Right ventricle myocardium superior (tissue), 1 donor: ENCODE results near the gene VWA3A. TPM values are rescaled to one million over a fixed set of nuclear protein-coding genes. Genes with fewer than 3 reads are reported as not detected.

Experiments used
- total RNA-seq: library from RNA; stranded (reverse); fragmentation: NEBNext Ultra II Directional; extraction: Animal tissue kit (Norgen Biotek cat#: 25700); gene quantifications from one replicate; pipeline ENCODE4 v1.2.1, GENCODE V29; 2021
- donor health status: DM: no; HTN: yes; CAD: no; lungs with severe emphysema.

VWA3A gene
- total RNA-seq, 1 donor from 2014 or later: 1.3 TPM

Other genes with a start within 250 kb of the VWA3A start
- 32.6 TPM for gene NPIPB4, start 234.8 kb upstream of the VWA3A start, total RNA-seq
- 931 TPM for gene UQCRC2, start 139.2 kb upstream of the VWA3A start, total RNA-seq
- not detected for gene PDZD9, start 91.4 kb upstream of the VWA3A start, total RNA-seq
- gene MOSMO, start 84.4 kb upstream of the VWA3A start, total RNA-seq: 12.0 TPM
- not detected for gene SDR42E2, start 70.0 kb downstream of the VWA3A start, total RNA-seq
- gene EEF2K, start 113.7 kb downstream of the VWA3A start, total RNA-seq: 26.4 TPM
- gene POLR3E, start 204.9 kb downstream of the VWA3A start, total RNA-seq: 34.8 TPM